T-helper 9 cell (primary cell): ENCODE measurements around the gene MRNIP.

Source experiments
- DNase-seq: peaks from one replicate; pipeline ENCODE4 v3.0.0-alpha.2; 2020

Gene MRNIP

GRCh38 chr5:179788193-179788854 is 70.3 kb downstream of the MRNIP start:
- no peak for DNase-seq
